ENCODE data around the gene TMEM258. TPM values are rescaled to one million over a fixed set of nuclear protein-coding genes. Genes with fewer than 3 reads are reported as not detected.

The TMEM258 gene
- total and polyA plus RNA-seq, 9 of the 15 experiments (the other 6 are each of a cell fraction or from before 2014, with no cell fraction given) = 97.2 to 856 (median 231) TPM

DNA sequence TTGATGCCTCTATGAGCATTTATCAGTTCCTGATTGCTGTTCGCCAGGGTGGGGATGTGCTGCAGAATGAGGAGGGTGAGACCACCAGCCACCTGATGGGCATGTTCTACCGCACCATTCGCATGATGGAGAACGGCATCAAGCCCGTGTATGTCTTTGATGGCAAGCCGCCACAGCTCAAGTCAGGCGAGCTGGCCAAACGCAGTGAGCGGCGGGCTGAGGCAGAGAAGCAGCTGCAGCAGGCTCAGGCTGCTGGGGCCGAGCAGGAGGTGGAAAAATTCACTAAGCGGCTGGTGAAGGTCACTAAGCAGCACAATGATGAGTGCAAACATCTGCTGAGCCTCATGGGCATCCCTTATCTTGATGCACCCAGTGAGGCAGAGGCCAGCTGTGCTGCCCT is 3.1 kb upstream of the TMEM258 start:
- H3K4me1 ChIP-seq (replicated peaks in 1 of 2; ENCODE audit: control insufficient read depth in 2 of 2, insufficient read depth in 2 of 2, low read length in 2 of 2) = peaks cover 32 to 42% of the 10 kb centered on the region in 2 experiments
- H3K79me2 ChIP-seq (ENCODE audit: control insufficient read depth, insufficient read depth, low read length) = peaks cover 97% of the 10 kb centered on the region
- FAIRE-seq = no peak
- in situ Hi-C loops (cut with MboI) = loop anchor here (5.0 kb wide), 1 partner anchor 157 kb away; the partner anchor contains the start of gene BEST1
- H3K9me1 ChIP-seq (ENCODE audit: control insufficient read depth, insufficient read depth, low read length) = peaks cover 3% of the 10 kb centered on the region
- TF ChIP-seq, protein P1, sequence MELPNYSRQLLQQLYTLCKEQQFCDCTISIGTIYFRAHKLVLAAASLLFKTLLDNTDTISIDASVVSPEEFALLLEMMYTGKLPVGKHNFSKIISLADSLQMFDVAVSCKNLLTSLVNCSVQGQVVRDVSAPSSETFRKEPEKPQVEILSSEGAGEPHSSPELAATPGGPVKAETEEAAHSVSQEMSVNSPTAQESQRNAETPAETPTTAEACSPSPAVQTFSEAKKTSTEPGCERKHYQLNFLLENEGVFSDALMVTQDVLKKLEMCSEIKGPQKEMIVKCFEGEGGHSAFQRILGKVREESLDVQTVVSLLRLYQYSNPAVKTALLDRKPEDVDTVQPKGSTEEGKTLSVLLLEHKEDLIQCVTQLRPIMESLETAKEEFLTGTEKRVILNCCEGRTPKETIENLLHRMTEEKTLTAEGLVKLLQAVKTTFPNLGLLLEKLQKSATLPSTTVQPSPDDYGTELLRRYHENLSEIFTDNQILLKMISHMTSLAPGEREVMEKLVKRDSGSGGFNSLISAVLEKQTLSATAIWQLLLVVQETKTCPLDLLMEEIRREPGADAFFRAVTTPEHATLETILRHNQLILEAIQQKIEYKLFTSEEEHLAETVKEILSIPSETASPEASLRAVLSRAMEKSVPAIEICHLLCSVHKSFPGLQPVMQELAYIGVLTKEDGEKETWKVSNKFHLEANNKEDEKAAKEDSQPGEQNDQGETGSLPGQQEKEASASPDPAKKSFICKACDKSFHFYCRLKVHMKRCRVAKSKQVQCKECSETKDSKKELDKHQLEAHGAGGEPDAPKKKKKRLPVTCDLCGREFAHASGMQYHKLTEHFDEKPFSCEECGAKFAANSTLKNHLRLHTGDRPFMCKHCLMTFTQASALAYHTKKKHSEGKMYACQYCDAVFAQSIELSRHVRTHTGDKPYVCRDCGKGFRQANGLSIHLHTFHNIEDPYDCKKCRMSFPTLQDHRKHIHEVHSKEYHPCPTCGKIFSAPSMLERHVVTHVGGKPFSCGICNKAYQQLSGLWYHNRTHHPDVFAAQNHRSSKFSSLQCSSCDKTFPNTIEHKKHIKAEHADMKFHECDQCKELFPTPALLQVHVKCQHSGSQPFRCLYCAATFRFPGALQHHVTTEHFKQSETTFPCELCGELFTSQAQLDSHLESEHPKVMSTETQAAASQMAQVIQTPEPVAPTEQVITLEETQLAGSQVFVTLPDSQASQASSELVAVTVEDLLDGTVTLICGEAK (IDR thresholded peaks at IDR 0.05) = no peak
- TF ChIP-seq, protein P1 (CRISPR knock-in tag; IDR thresholded peaks at IDR 0.05) = no peak
- TF ChIP-seq RBFOX2 (IDR thresholded peaks at IDR 0.05; ENCODE audit: low read depth, low read length) = peak; percentile 51; the same call in 1 of the 2 replicates
- TF ChIP-seq POLR2G (IDR thresholded peaks at IDR 0.05; ENCODE audit: low read depth, low read length) = peak; percentile 51; the same call in 1 of the 2 replicates
- no peak for ATAC-seq
- H3K27ac ChIP-seq (ENCODE audit: extremely low read depth, low read depth, low read length) = no peak overlapping the region
- no TSS peak for BruUV-seq (replicated peaks)
- peaks cover 70% of the 10 kb centered on the region for H3K36me3 ChIP-seq (ENCODE audit: control insufficient read depth, insufficient read depth, low read length)
- no peaks in the 10 kb centered on the region; the same call in 1 of the 2 replicates for H4K20me1 ChIP-seq (replicated peaks; ENCODE audit: control insufficient read depth, insufficient read depth, low read length)
- H3K4me2 ChIP-seq (ENCODE audit: insufficient read depth, low read length) = peak overlapping the region; percentile 16; the same call in 1 of the 2 replicates
- intact Hi-C loops (cut with micrococcal nuclease) = no loop called here
- H3K9me3 ChIP-seq (replicated peaks; ENCODE audit: control insufficient read depth, insufficient read depth, low read depth, low read length) = no peaks in the 10 kb centered on the region
- CTCF ChIA-PET (ENCODE audit: low intra/inter-chr PET ratio) = no interaction called here
- WGBS (ENCODE audit: insufficient coverage, low coverage, missing lambda C conversion rate) = 88% methylated on average over 11 of the region's 12 CpGs
- peak overlapping the region in 1 of 2 experiments; percentile 65; a peak in 2 of 4 replicates for H3K9ac ChIP-seq (ENCODE audit: insufficient read depth in 1 of 2, low read depth in 2 of 2, low read length in 2 of 2)
- POLR2A ChIA-PET = interaction anchor here (0.6 to 3.4 kb wide), 5 partner anchors 11 to 323 kb away, joined by 3 to 25 read pairs (median 4); no protein-coding TSS in a partner anchor
- H3K27me3 ChIP-seq (ENCODE audit: control insufficient read depth in 2 of 2, insufficient read depth in 2 of 2, low read length in 2 of 2) = no peaks in the 10 kb centered on the region
- DNase-seq (ENCODE audit: extremely low read depth in 1 of 4, low spot score in 3 of 4) = no peak
- H3K4me3 ChIP-seq = no peak overlapping the region
- H2AFZ ChIP-seq (ENCODE audit: low read depth, low read length) = no peak overlapping the region

All from K562 (cell line).